Measurements from ENCODE around the gene DGKI. TPM values are rescaled to one million over a fixed set of nuclear protein-coding genes. Genes with fewer than 3 reads are reported as not detected.

Gene DGKI
- total RNA-seq, 2 donors from 2014 or later, result 17.8 to 18.2 TPM

- no peaks in the 10 kb centered on the region for H3K4me1 Mint-ChIP-seq (ENCODE audit: low read depth)
- H3K4me3 Mint-ChIP-seq, result no peak overlapping the region
- no peaks in the 10 kb centered on the region for H3K36me3 Mint-ChIP-seq (ENCODE audit: insufficient read depth in 2 of 2)
- DNase-seq (no peak), ATAC-seq (replicated peaks in 1 of 2) (no peak)
- H3K27ac Mint-ChIP-seq, result no peak overlapping the region
- H3K9me3 Mint-ChIP-seq, result no peaks in the 10 kb centered on the region
- peaks cover 31% of the 10 kb centered on the region for H3K27me3 Mint-ChIP-seq (ENCODE audit: low read depth)
Observed at GRCh38 chr7:137755846-137756651, 90.7 kb downstream of the DGKI start.

GRCh38 chr7:137755427-137755826, 91.3 kb downstream of the DGKI start:
- Mint-ChIP-seq H3K36me3 (ENCODE audit: insufficient read depth in 2 of 2) (no peaks in the 10 kb centered on the region), H3K27me3 (ENCODE audit: low read depth) (peaks cover 31% of the 10 kb centered on the region), H3K4me3 (no peak overlapping the region), H3K4me1 (ENCODE audit: low read depth) (no peaks in the 10 kb centered on the region), H3K27ac (no peak overlapping the region), H3K9me3 (no peaks in the 10 kb centered on the region)
- ATAC-seq (replicated peaks in 1 of 2) (no peak), DNase-seq (no peak)

- H3K27ac Mint-ChIP-seq, result no peak overlapping the region
- DNase-seq, result no peak
- H3K27me3 Mint-ChIP-seq (ENCODE audit: low read depth), result peaks cover 41% of the 10 kb centered on the region
- H3K36me3 Mint-ChIP-seq (ENCODE audit: insufficient read depth in 2 of 2), result no peaks in the 10 kb centered on the region
- no peak for ATAC-seq (replicated peaks in 1 of 2)
- H3K9me3 Mint-ChIP-seq, result no peaks in the 10 kb centered on the region
- H3K4me1 Mint-ChIP-seq (ENCODE audit: low read depth), result no peaks in the 10 kb centered on the region
- H3K4me3 Mint-ChIP-seq, result no peak overlapping the region
Observed at GRCh38 chr7:137753948-137754851, 92.6 kb downstream of the DGKI start.

- ATAC-seq (replicated peaks in 1 of 2) (no peak), DNase-seq (no peak)
- Mint-ChIP-seq H3K4me3 (no peak overlapping the region), H3K9me3 (no peaks in the 10 kb centered on the region), H3K27ac (no peak overlapping the region), H3K36me3 (ENCODE audit: insufficient read depth in 2 of 2) (no peaks in the 10 kb centered on the region), H3K4me1 (ENCODE audit: low read depth) (no peaks in the 10 kb centered on the region), H3K27me3 (ENCODE audit: low read depth) (peaks cover 42% of the 10 kb centered on the region)
Observed at GRCh38 chr7:137753575-137753947, 93.2 kb downstream of the DGKI start.

- Mint-ChIP-seq H3K9me3 (no peaks in the 10 kb centered on the region), H3K4me3 (no peak overlapping the region), H3K4me1 (ENCODE audit: low read depth) (no peaks in the 10 kb centered on the region), H3K27me3 (ENCODE audit: low read depth) (peaks cover 42% of the 10 kb centered on the region), H3K36me3 (ENCODE audit: insufficient read depth in 2 of 2) (no peaks in the 10 kb centered on the region), H3K27ac (no peak overlapping the region)
- ATAC-seq (replicated peaks in 1 of 2) (no peak), DNase-seq (no peak)
Observed at GRCh38 chr7:137753067-137753466, 93.7 kb downstream of the DGKI start.

- Mint-ChIP-seq H3K9me3 (no peaks in the 10 kb centered on the region), H3K4me3 (no peak overlapping the region), H3K27ac (no peak overlapping the region), H3K27me3 (ENCODE audit: low read depth) (peaks cover 38% of the 10 kb centered on the region), H3K4me1 (ENCODE audit: low read depth) (no peaks in the 10 kb centered on the region), H3K36me3 (ENCODE audit: insufficient read depth in 2 of 2) (no peaks in the 10 kb centered on the region)
- ATAC-seq (replicated peaks in 1 of 2) (no peak), DNase-seq (no peak)
Observed at GRCh38 chr7:137751361-137752009, 95.3 kb downstream of the DGKI start.

- no peaks in the 10 kb centered on the region for H3K4me1 Mint-ChIP-seq (ENCODE audit: low read depth)
- H3K9me3 Mint-ChIP-seq, result peaks cover 0 to under 1% of the 10 kb centered on the region in 2 donors
- no peak overlapping the region for H3K27ac Mint-ChIP-seq
- no peak overlapping the region for H3K4me3 Mint-ChIP-seq
- H3K27me3 Mint-ChIP-seq (ENCODE audit: low read depth), result peaks cover 10% of the 10 kb centered on the region
- DNase-seq, result no peak
- ATAC-seq (replicated peaks in 1 of 2), result no peak
- H3K36me3 Mint-ChIP-seq (ENCODE audit: insufficient read depth in 2 of 2), result no peaks in the 10 kb centered on the region
Observed at GRCh38 chr7:137747359-137748031, 99.3 kb downstream of the DGKI start.

- DNase-seq, result no peak
- no peak overlapping the region for H3K4me3 Mint-ChIP-seq
- no peak overlapping the region for H3K27ac Mint-ChIP-seq
- peaks cover 9% of the 10 kb centered on the region for H3K27me3 Mint-ChIP-seq (ENCODE audit: low read depth)
- no peaks in the 10 kb centered on the region for H3K36me3 Mint-ChIP-seq (ENCODE audit: insufficient read depth in 2 of 2)
- H3K9me3 Mint-ChIP-seq, result peaks cover 0 to 1% of the 10 kb centered on the region in 2 donors
- ATAC-seq (replicated peaks in 1 of 2), result no peak
- no peaks in the 10 kb centered on the region for H3K4me1 Mint-ChIP-seq (ENCODE audit: low read depth)
Observed at GRCh38 chr7:137743021-137743420, 103.8 kb downstream of the DGKI start.

GRCh38 chr7:137742051-137742450, 104.7 kb downstream of the DGKI start:
- peaks cover 9% of the 10 kb centered on the region for H3K27me3 Mint-ChIP-seq (ENCODE audit: low read depth)
- no peaks in the 10 kb centered on the region for H3K36me3 Mint-ChIP-seq (ENCODE audit: insufficient read depth in 2 of 2)
- H3K27ac Mint-ChIP-seq, result no peak overlapping the region
- DNase-seq, result no peak
- no peak overlapping the region for H3K4me3 Mint-ChIP-seq
- H3K4me1 Mint-ChIP-seq (ENCODE audit: low read depth), result no peaks in the 10 kb centered on the region
- no peak for ATAC-seq (replicated peaks in 1 of 2)
- H3K9me3 Mint-ChIP-seq, result peaks cover 0 to 1% of the 10 kb centered on the region in 2 donors

- H3K9me3 Mint-ChIP-seq, result peaks cover 0 to 1% of the 10 kb centered on the region in 2 donors
- no peak overlapping the region for H3K4me3 Mint-ChIP-seq
- H3K27me3 Mint-ChIP-seq (ENCODE audit: low read depth), result peaks cover 9% of the 10 kb centered on the region
- no peaks in the 10 kb centered on the region for H3K36me3 Mint-ChIP-seq (ENCODE audit: insufficient read depth in 2 of 2)
- no peak overlapping the region for H3K27ac Mint-ChIP-seq
- DNase-seq (no peak), ATAC-seq (replicated peaks in 1 of 2) (no peak)
- no peaks in the 10 kb centered on the region for H3K4me1 Mint-ChIP-seq (ENCODE audit: low read depth)
Observed at GRCh38 chr7:137741443-137741842, 105.3 kb downstream of the DGKI start.

GRCh38 chr7:137734221-137734620, 112.6 kb downstream of the DGKI start:
- Mint-ChIP-seq H3K27me3 (ENCODE audit: low read depth) (peaks cover 30% of the 10 kb centered on the region), H3K9me3 (peaks cover 0 to 2% of the 10 kb centered on the region in 2 donors), H3K27ac (no peak overlapping the region), H3K4me1 (ENCODE audit: low read depth) (no peaks in the 10 kb centered on the region), H3K36me3 (ENCODE audit: insufficient read depth in 2 of 2) (no peaks in the 10 kb centered on the region), H3K4me3 (no peak overlapping the region)
- ATAC-seq (replicated peaks in 1 of 2) (no peak), DNase-seq (no peak)

GRCh38 chr7:137732168-137732567, 114.6 kb downstream of the DGKI start:
- Mint-ChIP-seq H3K27ac (no peak overlapping the region), H3K4me3 (no peak overlapping the region), H3K27me3 (ENCODE audit: low read depth) (peaks cover 23% of the 10 kb centered on the region), H3K4me1 (ENCODE audit: low read depth) (no peaks in the 10 kb centered on the region), H3K36me3 (ENCODE audit: insufficient read depth in 2 of 2) (no peaks in the 10 kb centered on the region), H3K9me3 (peaks cover 0 to 2% of the 10 kb centered on the region in 2 donors)
- DNase-seq (no peak), ATAC-seq (replicated peaks in 1 of 2) (no peak)
